HepG2 (cell line): ENCODE data around the gene IKZF3. TPM values are rescaled to one million over a fixed set of nuclear protein-coding genes. Genes with fewer than 3 reads are reported as not detected.
A peak's percentile ranks its signal among the peaks of the same experiment; 100 is the strongest.

Experiments
- CCDC6 ChIP-seq: sonication (generic); formaldehyde crosslinking; IDR thresholded peaks from 2 replicates; pipeline ENCODE4 v1.8.1; 2022; ENCODE audit warnings: mild to moderate bottlenecking, missing genetic modification reagents, moderate library complexity
- CENPX ChIP-seq: sonication (generic); formaldehyde crosslinking; IDR thresholded peaks from 2 replicates; pipeline ENCODE4 v1.9.0; 2021; ENCODE audit warnings: mild to moderate bottlenecking, missing genetic modification reagents, moderate library complexity
- NFAT5 ChIP-seq: sonication (generic); formaldehyde crosslinking; IDR thresholded peaks from 2 replicates; pipeline ENCODE4 v1.4.0; 2020; ENCODE audit warnings: missing genetic modification reagents
- PRMT3 ChIP-seq: sonication (generic); formaldehyde crosslinking; IDR thresholded peaks from 2 replicates; pipeline ENCODE4 v1.8.1; 2022; ENCODE audit warnings: low read depth, mild to moderate bottlenecking, moderate library complexity, missing genetic modification reagents, borderline replicate concordance
- RFX1 ChIP-seq: fragments of 450-650 bp; IDR thresholded peaks from 2 replicates; pipeline ENCODE4 v1.6.1; 2017
- ZFP41 ChIP-seq: sonication (generic); formaldehyde crosslinking; IDR thresholded peaks from 2 replicates; pipeline ENCODE4 v1.4.0; 2020; ENCODE audit warnings: mild to moderate bottlenecking, missing genetic modification reagents, borderline replicate concordance
- ZNF17 ChIP-seq: sonication (generic); formaldehyde crosslinking; IDR thresholded peaks from 2 replicates; pipeline ENCODE4 v1.5.0; 2020; ENCODE audit warnings: mild to moderate bottlenecking, missing genetic modification reagents
- ZNF207 ChIP-seq: fragments of 450-650 bp; IDR thresholded peaks from 2 replicates; pipeline ENCODE4 v1.6.1; 2016; ENCODE audit warnings: antibody characterized with exemption, borderline replicate concordance
- ZNF407 ChIP-seq: sonication (generic); formaldehyde crosslinking; IDR thresholded peaks from one replicate; pipeline ENCODE4 v1.5.1; 2020; ENCODE audit warnings: mild to moderate bottlenecking, missing genetic modification reagents; ENCODE audit errors: not compliant biosample characterization
- polyA plus RNA-seq, 8 experiments: library from polyadenylated mRNA; depleted of rRNA in 3 of 8; stranded (reverse) in 7 of 8; unstranded in 1 of 8; fragments of >200 nt; fragmentation: Illumina TruSeq in 4 of 8; extraction: Trizol in 4 of 8; gene quantifications; 2 replicates each; pipeline versions ENCODE4 v1.2.1 to v1.2.3, GENCODE V29; 2011 to 2016; ENCODE audit warnings: low read depth in 4 of 8, missing spikeins in 1 of 8, mixed read lengths in 1 of 8; ENCODE audit not compliant: insufficient read depth in 1 of 8
- total RNA-seq, 5 experiments: library from RNA; depleted of rRNA; stranded (reverse); fragments of >200 nt; fragmentation: Illumina TruSeq; extraction: Trizol; gene quantifications; 2 replicates each; pipeline ENCODE4 v1.2.3, GENCODE V29; 2016; ENCODE audit warnings: low read depth in 1 of 5

Gene IKZF3
- total and polyA plus RNA-seq, 2 of the 13 experiments (the other 11 are each of a cell fraction or from before 2014, with no cell fraction given): not detected

GRCh38 chr17:39750131-39751015, 113.7 kb downstream of the IKZF3 start (continued):
- no peak for TF ChIP-seq ZNF17 (CRISPR knock-in tag)
- TF ChIP-seq PRMT3 (CRISPR knock-in tag): no peak
- TF ChIP-seq RFX1: no peak
- TF ChIP-seq ZFP41 (CRISPR knock-in tag): no peak
- no peak for TF ChIP-seq CENPX (CRISPR knock-in tag)
- TF ChIP-seq ZNF207: no peak
- no peak for TF ChIP-seq CCDC6 (CRISPR knock-in tag)
- TF ChIP-seq ZNF407 (CRISPR knock-in tag): peak; percentile 80
- no peak for TF ChIP-seq NFAT5 (CRISPR knock-in tag)
